Endothelial cell of coronary artery (primary cell): ENCODE results near the gene SYT11. TPM values are rescaled to one million over a fixed set of nuclear protein-coding genes. Genes with fewer than 3 reads are reported as not detected.

ENCODE experiments used
- total RNA-seq: library from RNA; depleted of rRNA; stranded (reverse); fragments of >200 nt; gene quantifications from 2 replicates; pipeline ENCODE4 v1.2.3, GENCODE V29; 2014

The SYT11 gene
- total RNA-seq = 29.9 and 30.9 TPM in 2 replicates

GRCh38 chr1:155859234-155859829 is at the start of gene SYT11:
TSS of gene SYT11 (plus strand) at chr1:155859567. CDS start at chr1:155859762, 195 bp downstream.

GRCh38 chr1:155856975-155857930 is 2.1 kb upstream of the SYT11 start, which contains the start of gene GON4L:
TSS of gene GON4L (minus strand) at chr1:155857214. CDS start at chr1:155853780, 3,434 bp downstream.

GRCh38 chr1:155911156-155912055 is 52.0 kb downstream of the SYT11 start, which contains the start of gene RIT1:
TSS of gene RIT1 (minus strand) at chr1:155911349. CDS start at chr1:155910761, 588 bp downstream.

DNA sequence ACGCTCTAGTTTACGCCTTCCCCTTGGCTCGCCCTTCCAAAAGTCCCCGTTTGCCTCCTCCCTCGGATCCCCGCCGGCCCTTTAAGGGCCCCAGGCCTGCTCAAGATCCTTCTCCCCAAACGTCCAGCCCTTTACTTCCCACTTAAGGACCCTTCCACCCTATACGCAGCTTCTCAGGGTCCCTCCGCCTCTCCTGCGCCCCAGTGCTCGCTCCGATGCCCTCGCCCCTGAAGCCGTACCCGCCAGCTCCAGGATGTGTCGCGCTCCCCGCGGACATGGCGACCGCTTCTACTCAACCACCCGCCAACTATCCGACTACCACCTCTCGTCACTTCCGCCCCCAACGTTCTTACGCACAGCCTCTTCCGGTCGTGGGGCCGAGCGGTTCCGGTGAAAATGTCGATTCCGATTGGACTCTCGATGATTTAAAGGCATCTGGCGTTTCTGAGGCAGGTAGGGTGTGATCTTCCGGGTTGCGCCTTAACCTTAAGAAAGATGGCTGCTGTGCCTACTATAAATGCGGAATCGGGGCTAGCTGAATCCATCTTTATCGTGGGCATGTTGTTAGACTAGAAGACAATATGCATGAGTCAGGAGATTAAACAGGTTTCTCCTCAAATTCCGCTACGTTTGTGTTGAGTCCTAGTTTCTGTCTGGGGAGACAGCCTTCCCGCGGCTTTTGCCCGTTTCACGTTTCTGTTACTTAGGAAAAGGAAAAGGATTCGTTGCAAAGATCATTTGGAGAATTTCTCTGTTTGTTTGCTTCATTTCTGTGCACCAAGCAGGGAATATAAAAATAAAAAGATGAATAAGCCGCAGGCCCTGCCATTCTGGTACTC is 74.9 kb downstream of the SYT11 start, which contains the start of gene KHDC4:
Gene KHDC4 (minus strand): TSS at position 317 of the 839 bp plus-strand sequence. CDS start 40 bp downstream, at position 277.

Other genes starting within 250 kb of the SYT11 start
- 23.0 and 24.3 TPM in 2 replicates for gene MSTO1, start 249.3 kb upstream of the SYT11 start, total RNA-seq
- gene YY1AP1, start 170.8 kb upstream of the SYT11 start, total RNA-seq = 26.4 and 39.2 TPM in 2 replicates
- gene DAP3, start 170.5 kb upstream of the SYT11 start, total RNA-seq = 43.9 and 54.4 TPM in 2 replicates
- 22.0 and 34.3 TPM in 2 replicates for gene GON4L, start 2.4 kb upstream of the SYT11 start, total RNA-seq
- gene RIT1, start 51.8 kb downstream of the SYT11 start, total RNA-seq = 32.8 and 43.3 TPM in 2 replicates
- gene KHDC4, start 74.8 kb downstream of the SYT11 start, total RNA-seq = 17.9 and 26.4 TPM in 2 replicates
- gene RXFP4, start 82.1 kb downstream of the SYT11 start, total RNA-seq = not detected in 2 replicates
- 95.6 and 120 TPM in 2 replicates for gene ARHGEF2, start 119.0 kb downstream of the SYT11 start, total RNA-seq
- gene SSR2, start 161.4 kb downstream of the SYT11 start, total RNA-seq = 278 and 411 TPM in 2 replicates
- 17.2 and 17.4 TPM in 2 replicates for gene UBQLN4, start 194.2 kb downstream of the SYT11 start, total RNA-seq
- 71.8 and 96.3 TPM in 2 replicates for gene LAMTOR2, start 195.2 kb downstream of the SYT11 start, total RNA-seq
- not detected in 2 replicates for gene RAB25, start 201.6 kb downstream of the SYT11 start, total RNA-seq
- gene MEX3A, start 222.9 kb downstream of the SYT11 start, total RNA-seq = 5.6 and 12.3 TPM in 2 replicates